Breast epithelium (tissue), 4 donors: ENCODE results near the gene TTC9B. TPM values are rescaled to one million over a fixed set of nuclear protein-coding genes. Genes with fewer than 3 reads are reported as not detected.
"Not testable (repeated sequence)": the region's sequence is repeated elsewhere in the genome, so short reads cannot be mapped to it uniquely, and the experiment has no call there.

Experiments
- DNase-seq, 2 donors: peaks; one replicate each; pipeline ENCODE4 v3.0.0-alpha.2; 2019; ENCODE audit warnings: low spot score in 2 of 2
- H3K27ac ChIP-seq, 2 donors: fragments of 200-600 bp; sonication (generic) in 1 of 2; one replicate each; pipeline ENCODE4 v1.5.1; 2016 to 2019; ENCODE audit warnings: mild to moderate bottlenecking in 1 of 2
- H3K27me3 ChIP-seq, 2 donors: fragments of 200-600 bp; sonication (generic) in 1 of 2; one replicate each; pipeline versions ENCODE4 v1.5.1 to v1.6.0; 2017 to 2019; ENCODE audit warnings: control low read depth in 1 of 2, mild to moderate bottlenecking in 1 of 2
- H3K36me3 ChIP-seq: fragments of 200-600 bp; one replicate; pipeline ENCODE4 v1.5.1; 2019
- H3K4me1 ChIP-seq, 2 donors: fragments of 200-600 bp; sonication (generic); one replicate each; pipeline ENCODE4 v1.5.1; 2016 to 2019; ENCODE audit warnings: control low read depth in 1 of 2
- H3K4me3 ChIP-seq, 3 donors: fragments of 200-600 bp; sonication (generic); 1 replicate in 2 of 3; 2 replicates in 1 of 3; pipeline ENCODE4 v1.5.1; 2016 to 2019; ENCODE audit warnings: mild to moderate bottlenecking in 3 of 3, moderate library complexity in 2 of 3
- H3K9me3 ChIP-seq, 2 donors: fragments of 200-600 bp; sonication (generic) in 1 of 2; one replicate each; pipeline ENCODE4 v1.5.1; 2016 to 2019; ENCODE audit warnings: control low read depth in 1 of 2
- CTCF ChIP-seq, 3 donors: fragments of 450-650 bp; IDR thresholded peaks; one replicate each; pipeline ENCODE4 v1.5.1; 2016 to 2017; ENCODE audit warnings: antibody characterized with exemption in 3 of 3, mild to moderate bottlenecking in 3 of 3, moderate library complexity in 3 of 3
- POLR2A ChIP-seq: fragments of 450-650 bp; IDR thresholded peaks from one replicate; pipeline ENCODE4 v1.6.1; 2016; ENCODE audit warnings: antibody characterized with exemption, mild to moderate bottlenecking, moderate library complexity
- POLR2AphosphoS5 ChIP-seq, 3 donors: sonication (generic); formaldehyde crosslinking; IDR thresholded peaks; one replicate each; pipeline ENCODE4 v1.6.1; 2017; ENCODE audit warnings: antibody characterized with exemption in 3 of 3
- intact Hi-C: fragments of 100-400 bp; cut with DNase I; formaldehyde crosslinking; loops from one replicate; pipeline ENCODE4 v1.15.1; 2023; ENCODE audit warnings: low total_unique reads
- total RNA-seq, 3 donors: library from RNA; depleted of rRNA; stranded (reverse); fragments of >200 nt; gene quantifications; one replicate each; pipeline ENCODE4 v1.1.0, GENCODE V29; 2016

The TTC9B gene
- total RNA-seq, 3 donors from 2014 or later = 0.29 TPM; not detected in 2

- intact Hi-C loops = no loop called here
- H3K27ac ChIP-seq = no peak overlapping the region
- TF ChIP-seq POLR2AphosphoS5 (IDR thresholded peaks at IDR 0.05) (no peak), POLR2A (no peak), CTCF (IDR thresholded peaks at IDR 0.05) (no peak)
- no peaks in the 10 kb centered on the region for H3K4me1 ChIP-seq
- no peak for DNase-seq
- H3K27me3 ChIP-seq = no peaks in the 10 kb centered on the region
- no peak overlapping the region for H3K4me3 ChIP-seq
- H3K9me3 ChIP-seq = no peaks in the 10 kb centered on the region
- no peaks in the 10 kb centered on the region for H3K36me3 ChIP-seq
These were observed 39.4 kb downstream of the TTC9B start for GRCh38 chr19:40178756-40179155.

DNA sequence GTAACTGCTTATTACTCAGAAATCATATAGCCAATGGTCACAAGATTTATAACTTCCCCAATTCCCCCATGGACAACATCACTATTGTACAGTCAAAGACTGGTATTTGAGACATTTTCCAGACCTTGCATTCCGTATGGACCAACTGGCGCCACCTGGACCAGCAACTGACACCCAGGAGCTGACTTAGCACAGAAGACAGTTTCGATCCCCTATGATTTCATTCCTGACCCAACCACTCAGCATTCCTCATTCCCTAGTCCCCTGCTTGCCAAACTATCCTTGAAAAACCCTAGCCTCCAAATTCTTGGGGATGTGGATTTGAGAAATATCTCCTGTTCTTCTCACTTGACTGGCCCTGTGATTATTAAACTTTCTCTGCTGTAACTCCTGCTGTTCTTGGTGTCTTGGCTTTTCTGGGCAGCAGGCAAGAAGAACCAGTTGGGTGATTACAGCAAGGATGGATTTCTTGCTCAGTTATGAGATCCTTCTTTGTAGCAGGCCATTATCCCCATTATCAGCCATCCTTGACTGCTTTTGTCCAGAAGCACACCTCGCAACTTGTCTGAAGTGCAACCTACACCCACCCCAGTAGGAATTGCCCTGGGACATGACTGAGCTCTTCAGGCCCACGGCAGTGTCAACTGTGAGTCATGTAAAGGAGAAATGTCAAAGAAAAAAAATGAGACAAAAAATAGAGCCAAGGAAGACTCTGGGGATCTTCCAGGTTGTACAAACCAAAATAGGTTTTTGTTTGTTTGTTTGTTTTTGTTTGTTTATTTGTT is 40.7 kb downstream of the TTC9B start:
- Histone ChIP-seq H3K36me3 (no peaks in the 10 kb centered on the region), H3K9me3 (no peaks in the 10 kb centered on the region), H3K4me1 (no peaks in the 10 kb centered on the region), H3K27me3 (no peaks in the 10 kb centered on the region), H3K4me3 (no peak overlapping the region), H3K27ac (no peak overlapping the region)
- TF ChIP-seq POLR2A = no peak
- no peak for TF ChIP-seq POLR2AphosphoS5 (IDR thresholded peaks at IDR 0.05)
- DNase-seq = no peak
- intact Hi-C loops = no loop called here

- Histone ChIP-seq H3K4me3 (no peak overlapping the region), H3K9me3 (no peaks in the 10 kb centered on the region), H3K4me1 (no peaks in the 10 kb centered on the region), H3K36me3 (no peaks in the 10 kb centered on the region), H3K27ac (no peak overlapping the region), H3K27me3 (no peaks in the 10 kb centered on the region)
- TF ChIP-seq POLR2A = no peak
- TF ChIP-seq CTCF (IDR thresholded peaks at IDR 0.05) = no peak
- TF ChIP-seq POLR2AphosphoS5 (IDR thresholded peaks at IDR 0.05) = no peak
- no peak for DNase-seq
- intact Hi-C loops = no loop called here
These were observed 42.4 kb downstream of the TTC9B start for GRCh38 chr19:40175820-40176219.

GRCh38 chr19:40174092-40174491 is 44.1 kb downstream of the TTC9B start:
- no peaks in the 10 kb centered on the region for H3K36me3 ChIP-seq
- DNase-seq = no peak
- no peaks in the 10 kb centered on the region for H3K4me1 ChIP-seq
- H3K27me3 ChIP-seq = no peaks in the 10 kb centered on the region
- intact Hi-C loops = loop anchor here (5.0 kb wide), 1 partner anchor 387 kb away; no protein-coding TSS in a partner anchor
- H3K27ac ChIP-seq = no peak overlapping the region
- H3K9me3 ChIP-seq = no peaks in the 10 kb centered on the region
- TF ChIP-seq CTCF (IDR thresholded peaks at IDR 0.05) (no peak), POLR2AphosphoS5 (IDR thresholded peaks at IDR 0.05) (no peak), POLR2A (no peak)
- H3K4me3 ChIP-seq = no peak overlapping the region

GRCh38 chr19:40171293-40171692 is 46.9 kb downstream of the TTC9B start:
- H3K27me3 ChIP-seq, H3K4me3 ChIP-seq, H3K9me3 ChIP-seq, DNase-seq, H3K36me3 ChIP-seq, H3K27ac ChIP-seq, H3K4me1 ChIP-seq: not testable (repeated sequence)
- intact Hi-C loops = loop anchor here (5.0 kb wide), 1 partner anchor 384 kb away; no protein-coding TSS in a partner anchor

- H3K4me3 ChIP-seq, H3K9me3 ChIP-seq, DNase-seq, H3K27ac ChIP-seq, H3K36me3 ChIP-seq, H3K27me3 ChIP-seq, H3K4me1 ChIP-seq: not testable (repeated sequence)
- intact Hi-C loops = loop anchor here (5.0 kb wide), 1 partner anchor 383 kb away; no protein-coding TSS in a partner anchor
These were observed 47.7 kb downstream of the TTC9B start for GRCh38 chr19:40170303-40170989.

DNA sequence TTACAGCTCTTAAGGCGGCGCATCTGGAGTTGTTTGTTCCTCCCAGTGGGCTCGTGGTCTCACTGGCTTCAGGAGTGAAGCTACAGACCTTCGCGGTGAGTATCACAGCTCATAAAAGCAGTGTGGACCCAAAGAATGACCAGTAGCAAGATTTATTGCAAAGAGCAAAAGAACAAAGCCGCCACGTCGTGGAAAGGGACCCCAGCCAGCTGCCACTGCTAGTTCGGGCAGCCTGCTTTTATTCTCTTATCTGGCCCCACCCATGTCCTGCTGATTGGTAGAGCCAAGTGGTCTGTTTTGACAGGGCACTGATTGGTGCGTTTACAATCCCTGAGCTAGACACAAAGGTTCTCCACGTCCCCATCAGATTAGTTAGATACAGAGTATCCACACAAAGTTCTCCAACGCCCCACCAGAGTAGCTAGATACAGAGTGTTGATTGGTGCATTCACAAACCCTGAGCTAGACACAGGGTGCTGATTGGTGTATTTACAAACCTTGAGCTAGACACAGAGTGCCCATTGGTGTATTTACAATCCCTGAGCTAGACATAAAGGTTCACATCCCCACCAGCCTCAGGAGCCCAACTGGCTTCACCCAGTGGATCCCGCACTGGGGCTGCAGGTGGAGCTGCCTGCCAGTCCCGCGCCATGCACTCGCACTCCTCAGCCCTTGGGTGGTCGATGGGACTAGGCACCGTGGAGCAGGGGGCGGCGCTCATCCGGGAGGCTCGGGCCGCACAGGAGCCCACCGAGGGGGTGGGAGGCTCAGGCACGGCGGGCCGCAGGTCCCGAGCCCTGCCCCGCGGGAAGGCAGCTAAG is 48.5 kb downstream of the TTC9B start:
- not testable (repeated sequence) for DNase-seq, H3K4me3 ChIP-seq, H3K36me3 ChIP-seq, H3K27me3 ChIP-seq, H3K4me1 ChIP-seq, H3K27ac ChIP-seq, H3K9me3 ChIP-seq
- intact Hi-C loops = loop anchor here (5.0 kb wide), 1 partner anchor 382 kb away; no protein-coding TSS in a partner anchor
